Measurements from ENCODE around the gene ACSL3. TPM values are rescaled to one million over a fixed set of nuclear protein-coding genes. Genes with fewer than 3 reads are reported as not detected.

The ACSL3 gene
- polyA plus RNA-seq, 1 donor from 2014 or later = 119 TPM

DNA sequence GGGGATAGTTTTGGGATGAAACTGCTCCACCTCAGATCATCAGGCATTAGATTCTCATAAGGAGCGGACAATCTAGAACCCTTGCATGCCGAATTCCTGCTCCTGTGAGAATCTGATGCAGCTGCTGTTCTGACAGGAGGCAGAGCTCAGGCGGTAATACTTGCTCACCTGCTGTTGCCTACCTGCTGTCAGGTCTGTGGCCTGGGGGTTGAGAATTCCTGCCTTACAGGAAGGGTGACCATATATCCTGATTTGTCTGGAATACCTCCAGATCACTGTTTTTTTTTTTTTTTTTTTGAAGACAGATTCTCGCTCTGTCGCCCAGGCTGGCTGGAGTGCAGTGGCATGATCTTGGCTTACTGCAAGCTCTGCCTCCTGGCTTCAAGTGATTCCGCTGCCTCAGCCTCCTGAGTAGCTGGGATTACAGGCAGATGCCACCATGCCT, 21.7 kb downstream of the ACSL3 start:
- TF ChIP-seq SMC3 (conservative IDR thresholded peaks at IDR 0.05; ENCODE audit: poor library complexity) (no peak), TAF1 (IDR thresholded peaks at IDR 0.05; ENCODE audit: low read depth) (no peak), REST (IDR thresholded peaks at IDR 0.05; ENCODE audit: borderline replicate concordance) (no peak), CTCF (IDR thresholded peaks at IDR 0.05; ENCODE audit: poor library complexity, severe bottlenecking) (no peak), EP300 (conservative IDR thresholded peaks at IDR 0.05; ENCODE audit: poor library complexity, severe bottlenecking) (no peak), EZH2 (IDR thresholded peaks at IDR 0.05; ENCODE audit: borderline replicate concordance, insufficient read depth, low read length, poor library complexity, severe bottlenecking) (no peak), POLR2AphosphoS5 (IDR thresholded peaks at IDR 0.05) (no peak), MXI1 (conservative IDR thresholded peaks at IDR 0.05; ENCODE audit: poor library complexity, severe bottlenecking) (no peak)
- H3K4me2 ChIP-seq (ENCODE audit: low read length) = no peak overlapping the region
- H3K27me3 ChIP-seq (ENCODE audit: insufficient read depth, low read depth, low read length) = no peaks in the 10 kb centered on the region
- H3K9me2 ChIP-seq (ENCODE audit: insufficient read depth, low read length) = no peaks in the 10 kb centered on the region
- H3K9me3 ChIP-seq (ENCODE audit: low read length) = no peaks in the 10 kb centered on the region
- H3F3A ChIP-seq (ENCODE audit: insufficient read depth, low read length, poor library complexity, severe bottlenecking) = no peaks in the 10 kb centered on the region
- H4K20me1 ChIP-seq (ENCODE audit: insufficient read depth) = no peaks in the 10 kb centered on the region
- no peak overlapping the region for H3K27ac ChIP-seq (ENCODE audit: low read length)
- H3K36me3 ChIP-seq (ENCODE audit: insufficient read depth, low read length) = no peaks in the 10 kb centered on the region
- no peak overlapping the region for H3K9ac ChIP-seq (ENCODE audit: low read length)
- no peak overlapping the region for H3K4me3 ChIP-seq (ENCODE audit: low read length)
- peaks cover 82% of the 10 kb centered on the region for H3K79me2 ChIP-seq (replicated peaks; ENCODE audit: insufficient read depth, low read length)
- no peak overlapping the region for H2AFZ ChIP-seq (ENCODE audit: low read depth, low read length)

DNA sequence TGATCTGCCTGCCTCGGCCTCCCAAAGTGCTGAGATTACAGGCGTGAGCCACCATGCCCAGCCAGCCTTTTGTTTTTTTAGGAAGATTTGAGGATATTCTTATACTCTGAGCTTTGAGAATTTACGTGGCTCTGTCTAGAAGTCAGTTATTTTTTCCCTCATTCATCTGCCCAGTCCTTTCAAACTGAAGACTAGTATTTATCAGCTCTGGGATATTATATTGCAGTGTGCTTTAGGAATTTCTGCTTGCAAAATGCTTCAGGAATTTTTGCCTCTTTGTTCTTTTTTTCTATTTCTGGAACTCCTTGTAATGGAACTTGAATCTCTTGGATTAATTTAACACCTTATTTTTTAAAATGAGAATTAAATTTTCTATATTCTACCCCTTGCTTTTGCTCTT, 22.6 kb downstream of the ACSL3 start:
- Histone ChIP-seq H3K36me3 (ENCODE audit: insufficient read depth, low read length) (no peaks in the 10 kb centered on the region), H3K27ac (ENCODE audit: low read length) (no peak overlapping the region), H3K27me3 (ENCODE audit: insufficient read depth, low read depth, low read length) (no peaks in the 10 kb centered on the region), H4K20me1 (ENCODE audit: insufficient read depth) (no peaks in the 10 kb centered on the region), H3F3A (ENCODE audit: insufficient read depth, low read length, poor library complexity, severe bottlenecking) (no peaks in the 10 kb centered on the region), H3K9me2 (ENCODE audit: insufficient read depth, low read length) (no peaks in the 10 kb centered on the region), H3K79me2 (replicated peaks; ENCODE audit: insufficient read depth, low read length) (peaks cover 81% of the 10 kb centered on the region), H3K9ac (ENCODE audit: low read length) (no peak overlapping the region), H3K4me2 (ENCODE audit: low read length) (no peak overlapping the region), H3K9me3 (ENCODE audit: low read length) (no peaks in the 10 kb centered on the region), H3K4me3 (ENCODE audit: low read length) (no peak overlapping the region), H2AFZ (ENCODE audit: low read depth, low read length) (no peak overlapping the region)
- no peak for TF ChIP-seq MXI1 (conservative IDR thresholded peaks at IDR 0.05; ENCODE audit: poor library complexity, severe bottlenecking)
- TF ChIP-seq REST (IDR thresholded peaks at IDR 0.05; ENCODE audit: borderline replicate concordance) = no peak
- TF ChIP-seq EZH2 (IDR thresholded peaks at IDR 0.05; ENCODE audit: borderline replicate concordance, insufficient read depth, low read length, poor library complexity, severe bottlenecking) = no peak
- no peak for TF ChIP-seq POLR2AphosphoS5 (IDR thresholded peaks at IDR 0.05)
- no peak for TF ChIP-seq TAF1 (IDR thresholded peaks at IDR 0.05; ENCODE audit: low read depth)

Data from neural cell (in vitro differentiated cells).